Esophagus mucosa (tissue), 1 donor: ENCODE data around the gene MYLK. TPM values are rescaled to one million over a fixed set of nuclear protein-coding genes. Genes with fewer than 3 reads are reported as not detected.
"Not testable (repeated sequence)": the region's sequence is repeated elsewhere in the genome, so short reads cannot be mapped to it uniquely, and the experiment has no call there.

Experiments
- ATAC-seq: fragments of 200-7000 bp; cut with Tn5 transposase; one replicate; pipeline ENCODE4 v1.9.1; 2020
- total RNA-seq: library from RNA; stranded (reverse); gene quantifications from one replicate; pipeline ENCODE4 v1.2.4, GENCODE V29; 2023
- donor health status: DM: yes; HTN: yes; CAD: no.

MYLK gene
- 16.6 TPM for total RNA-seq

GRCh38 chr3:123884203-123884831 lies at the start of gene MYLK:
Gene MYLK (minus strand): TSS chr3:123884332. CDS start chr3:123793841, 90,491 bp downstream.
- peak; percentile 89 for ATAC-seq

- no peak for ATAC-seq
These were observed 46.3 kb upstream of the MYLK start for GRCh38 chr3:123930445-123930844.

- no peak for ATAC-seq
These were observed 45.2 kb upstream of the MYLK start for GRCh38 chr3:123929325-123929724.

- ATAC-seq: no peak
These were observed 42.3 kb upstream of the MYLK start for GRCh38 chr3:123926396-123926795.

- no peak for ATAC-seq
These were observed 36.7 kb upstream of the MYLK start for GRCh38 chr3:123920868-123921267.

GRCh38 chr3:123920383-123920782 lies 36.3 kb upstream of the MYLK start:
- no peak for ATAC-seq

- ATAC-seq: no peak
These were observed 35.2 kb upstream of the MYLK start for GRCh38 chr3:123919353-123919752.

GRCh38 chr3:123914829-123915228 lies 30.7 kb upstream of the MYLK start:
- no peak for ATAC-seq

GRCh38 chr3:123909785-123910184 lies 25.7 kb upstream of the MYLK start:
- ATAC-seq: no peak

GRCh38 chr3:123907720-123908119 lies 23.6 kb upstream of the MYLK start:
- ATAC-seq: no peak

GRCh38 chr3:123899300-123899865 lies 15.3 kb upstream of the MYLK start:
- no peak for ATAC-seq

GRCh38 chr3:123893012-123893411 lies 8.9 kb upstream of the MYLK start:
- no peak for ATAC-seq

GRCh38 chr3:123892195-123892594 lies 8.1 kb upstream of the MYLK start:
- no peak for ATAC-seq

GRCh38 chr3:123890991-123891390 lies 6.9 kb upstream of the MYLK start:
- ATAC-seq: not testable (repeated sequence)

GRCh38 chr3:123890162-123890561 lies 6.0 kb upstream of the MYLK start:
- not testable (repeated sequence) for ATAC-seq

GRCh38 chr3:123884993-123885392 lies 861 bp upstream of the MYLK start:
- no peak for ATAC-seq

- ATAC-seq: peak; percentile 20
These were observed 380 bp downstream of the MYLK start for GRCh38 chr3:123883701-123884202.

- no peak for ATAC-seq
These were observed 1.0 kb downstream of the MYLK start for GRCh38 chr3:123883111-123883510.

GRCh38 chr3:123881771-123882170 lies 2.4 kb downstream of the MYLK start:
- no peak for ATAC-seq

- ATAC-seq: no peak
These were observed 3.1 kb downstream of the MYLK start for GRCh38 chr3:123880998-123881561.

GRCh38 chr3:123878807-123879206 lies 5.3 kb downstream of the MYLK start:
- no peak for ATAC-seq

GRCh38 chr3:123877965-123878364 lies 6.2 kb downstream of the MYLK start:
- ATAC-seq: no peak

GRCh38 chr3:123877466-123877865 lies 6.7 kb downstream of the MYLK start:
- no peak for ATAC-seq

GRCh38 chr3:123876858-123877257 lies 7.3 kb downstream of the MYLK start:
- no peak for ATAC-seq
